HepG2 (cell line): Measurements from ENCODE around the gene PCDHGB6. TPM values are rescaled to one million over a fixed set of nuclear protein-coding genes. Genes with fewer than 3 reads are reported as not detected.

Experiments used
- ATAC-seq: fragments of 200-7000 bp; cut with Tn5 transposase; 3 replicates; pipeline ENCODE4 v1.9.1; 2020; ENCODE audit warnings: mild to moderate bottlenecking, moderate library complexity
- BruUV-seq: library from RNA; stranded (reverse); fragments of 400-500 nt; replicated peaks from 2 replicates; lab custom pipeline; 2021; lab: Mats Ljungman, UMichigan
- CTCF ChIA-PET: fragments of 300-600 bp; formaldehyde crosslinking; extraction: SDS; loops from one replicate; lab custom pipeline; 2021; ENCODE audit warnings: low total read pairs, inconsistent platforms, low intra/inter-chr PET ratio; lab: Yijun Ruan, JAX
- POLR2A ChIA-PET: fragments of 350-600 bp; sonication (Branson Sonifier 250); formaldehyde crosslinking; loops from one replicate; lab custom pipeline; 2020; ENCODE audit warnings: antibody characterized with exemption, inconsistent platforms; lab: Yijun Ruan, JAX
- DNase-seq: peaks from one replicate; pipeline ENCODE4 v3.0.0-alpha.2; 2015; ENCODE audit warnings: low spot score
- FAIRE-seq: peaks from 3 replicates; lab custom pipeline; 2011; peaks lifted over from hg19 to GRCh38; lab: Jason Lieb, UNC
- H2AFZ ChIP-seq: one replicate; pipeline ENCODE4 v1.6.1; 2011; ENCODE audit warnings: low read length, inconsistent platforms
- H3K27ac ChIP-seq: fragments of 300-600 bp; 3 replicates; pipeline ENCODE4 v1.8.0; 2011; ENCODE audit warnings: mixed run types, mild to moderate bottlenecking, mixed read lengths, low read length, inconsistent platforms; ENCODE audit not compliant: insufficient read depth; ENCODE audit errors: extremely low read length
- H3K27me3 ChIP-seq, 2 experiments: fragments of 200-600 bp in 1 of 2; 2 replicates in 1 of 2; 3 replicates in 1 of 2; pipeline versions ENCODE4 v1.6.0 to v1.8.0; 2011; ENCODE audit warnings: low read length in 2 of 2, mild to moderate bottlenecking in 2 of 2, moderate library complexity in 2 of 2, inconsistent platforms in 1 of 2; ENCODE audit not compliant: insufficient read depth in 2 of 2, control insufficient read depth in 1 of 2
- H3K36me3 ChIP-seq, 2 experiments: fragments of 200-600 bp in 1 of 2; replicated peaks in 1 of 2; 2 replicates in 1 of 2; 3 replicates in 1 of 2; pipeline versions ENCODE4 v1.5.1 to v1.8.0; 2011; ENCODE audit warnings: low read length in 2 of 2, inconsistent platforms in 1 of 2; ENCODE audit not compliant: insufficient read depth in 2 of 2, control insufficient read depth in 1 of 2
- H3K4me1 ChIP-seq: 2 replicates; pipeline ENCODE4 v1.5.1; 2012; ENCODE audit warnings: low read length, inconsistent platforms; ENCODE audit not compliant: insufficient read depth
- H3K4me2 ChIP-seq: 2 replicates; pipeline ENCODE4 v1.6.0; 2011; ENCODE audit warnings: low read depth, low read length, inconsistent platforms
- H3K4me3 ChIP-seq, 3 experiments: fragments of 200-600 bp in 1 of 3; sonication (generic), shearing (Covaris generic) in 1 of 3; replicated peaks in 1 of 3; 2 replicates each; pipeline ENCODE4 v1.5.1; 2011 to 2016; ENCODE audit warnings: low read length in 3 of 3, inconsistent platforms in 2 of 3, low read depth in 2 of 3, mild to moderate bottlenecking in 2 of 3, control low read depth in 1 of 3, mixed read lengths in 1 of 3; ENCODE audit not compliant: insufficient read depth in 1 of 3
- H3K79me2 ChIP-seq: one replicate; pipeline ENCODE4 v1.6.1; 2011; ENCODE audit warnings: low read length, inconsistent platforms; ENCODE audit not compliant: insufficient read depth
- H3K9ac ChIP-seq: 2 replicates; pipeline ENCODE4 v1.6.0; 2011; ENCODE audit warnings: mild to moderate bottlenecking, low read depth, low read length, inconsistent platforms; ENCODE audit not compliant: insufficient read depth
- H3K9me3 ChIP-seq: 2 replicates; pipeline ENCODE4 v1.5.1; 2012; ENCODE audit warnings: mild to moderate bottlenecking, low read length
- H4K20me1 ChIP-seq: 2 replicates; pipeline ENCODE4 v1.6.0; 2011; ENCODE audit warnings: inconsistent platforms, mild to moderate bottlenecking, low read length, moderate library complexity; ENCODE audit not compliant: insufficient read depth
- ARNT2 ChIP-seq: sonication (generic); formaldehyde crosslinking; IDR thresholded peaks from 2 replicates; pipeline ENCODE4 v1.8.0; 2022; ENCODE audit warnings: mild to moderate bottlenecking, low read depth, missing genetic modification reagents, moderate library complexity
- DBP ChIP-seq: sonication (generic); formaldehyde crosslinking; IDR thresholded peaks from 2 replicates; pipeline ENCODE4 v1.4.0; 2020; ENCODE audit warnings: missing genetic modification reagents; ENCODE audit errors: not compliant biosample characterization
- DDIT3 ChIP-seq: sonication (generic); formaldehyde crosslinking; IDR thresholded peaks from 2 replicates; pipeline ENCODE4 v1.4.0; 2020; ENCODE audit warnings: mild to moderate bottlenecking, missing genetic modification reagents
- E2F1 ChIP-seq: sonication (generic); formaldehyde crosslinking; IDR thresholded peaks from 2 replicates; pipeline ENCODE4 v1.5.0; 2020; ENCODE audit warnings: missing genetic modification reagents
- GPBP1L1 ChIP-seq: sonication (generic); formaldehyde crosslinking; IDR thresholded peaks from 2 replicates; pipeline ENCODE4 v1.5.0; 2020; ENCODE audit warnings: mild to moderate bottlenecking, missing genetic modification reagents
- KAT7 ChIP-seq: IDR thresholded peaks from 2 replicates; pipeline ENCODE4 v1.6.1; 2018; ENCODE audit warnings: borderline replicate concordance, missing compliant biosample characterization
- NFAT5 ChIP-seq: sonication (generic); formaldehyde crosslinking; IDR thresholded peaks from 2 replicates; pipeline ENCODE4 v1.4.0; 2020; ENCODE audit warnings: missing genetic modification reagents
- NFATC3 ChIP-seq: sonication (generic); formaldehyde crosslinking; IDR thresholded peaks from 2 replicates; pipeline ENCODE4 v1.5.1; 2020; ENCODE audit warnings: mild to moderate bottlenecking, missing genetic modification reagents
- ZFP36L1 ChIP-seq: sonication (generic); formaldehyde crosslinking; IDR thresholded peaks from 2 replicates; pipeline ENCODE4 v1.8.0; 2022; ENCODE audit warnings: mild to moderate bottlenecking, missing genetic modification reagents, moderate library complexity
- ZNF180 ChIP-seq: sonication (generic); formaldehyde crosslinking; IDR thresholded peaks from 2 replicates; pipeline ENCODE4 v1.4.0; 2020; ENCODE audit warnings: low read depth, missing genetic modification reagents, borderline replicate concordance
- ZNF235 ChIP-seq: sonication (generic); formaldehyde crosslinking; IDR thresholded peaks from 2 replicates; pipeline ENCODE4 v1.8.1; 2023; ENCODE audit warnings: mild to moderate bottlenecking, missing genetic modification reagents, borderline replicate concordance
- ZNF251 ChIP-seq: sonication (generic); formaldehyde crosslinking; IDR thresholded peaks from 2 replicates; pipeline ENCODE4 v1.9.0; 2021; ENCODE audit warnings: mild to moderate bottlenecking, missing genetic modification reagents
- ZNF333 ChIP-seq: sonication (generic); formaldehyde crosslinking; IDR thresholded peaks from 2 replicates; pipeline ENCODE4 v1.4.0; 2020; ENCODE audit warnings: mild to moderate bottlenecking, missing genetic modification reagents, borderline replicate concordance
- ZNF713 ChIP-seq: sonication (generic); formaldehyde crosslinking; IDR thresholded peaks from 2 replicates; pipeline ENCODE4 v1.4.0; 2020; ENCODE audit warnings: mild to moderate bottlenecking, missing genetic modification reagents
- ZNF740 ChIP-seq: sonication (generic); formaldehyde crosslinking; IDR thresholded peaks from 2 replicates; pipeline ENCODE4 v1.4.0; 2020; ENCODE audit warnings: missing genetic modification reagents
- WGBS: methylation state at CpG from one replicate; pipeline ENCODE4 v1.1.6; 2017; ENCODE audit warnings: low lambda C conversion rate; 5-methylcytosine and 5-hydroxymethylcytosine counted together
- in situ Hi-C: cut with HindIII; loops from 2 replicates; pipeline ENCODE4 v1.10.0; 2017; ENCODE audit warnings: low pct_unique_long_range_greater_than_20kb; ENCODE audit not compliant: extremely low pct_ligation_motif_present
- intact Hi-C: fragments of 100-400 bp; cut with micrococcal nuclease; formaldehyde crosslinking; loops from one replicate; pipeline ENCODE4 v1.10.0; 2022; ENCODE audit not compliant: unreplicated experiment
- polyA plus RNA-seq, 8 experiments: library from polyadenylated mRNA; depleted of rRNA in 3 of 8; stranded (reverse) in 7 of 8; unstranded in 1 of 8; fragments of >200 nt; fragmentation: Illumina TruSeq in 4 of 8; extraction: Trizol in 4 of 8; gene quantifications; 2 replicates each; pipeline versions ENCODE4 v1.2.1 to v1.2.3, GENCODE V29; 2011 to 2016; ENCODE audit warnings: low read depth in 4 of 8, missing spikeins in 1 of 8, mixed read lengths in 1 of 8; ENCODE audit not compliant: insufficient read depth in 1 of 8
- total RNA-seq, 5 experiments: library from RNA; depleted of rRNA; stranded (reverse); fragments of >200 nt; fragmentation: Illumina TruSeq; extraction: Trizol; gene quantifications; 2 replicates each; pipeline ENCODE4 v1.2.3, GENCODE V29; 2016; ENCODE audit warnings: low read depth in 1 of 5

The PCDHGB6 gene
- total and polyA plus RNA-seq, 2 of the 13 experiments (the other 11 are each of a cell fraction or from before 2014, with no cell fraction given) = 0.01 to 0.20 TPM

- H3K4me3 ChIP-seq = no peak overlapping the region
- 9% methylated on average over 10 of the region's 10 CpGs for WGBS
- H4K20me1 ChIP-seq = no peaks in the 10 kb centered on the region
- H2AFZ ChIP-seq = no peak overlapping the region
- no peaks in the 10 kb centered on the region for H3K9me3 ChIP-seq
- BruUV-seq = no TSS peak
- H3K27ac ChIP-seq = no peak overlapping the region
- no peak for ATAC-seq
- H3K27me3 ChIP-seq = no peaks in the 10 kb centered on the region
- no peaks in the 10 kb centered on the region for H3K79me2 ChIP-seq
- no peak for DNase-seq
- H3K4me2 ChIP-seq = no peak overlapping the region
- intact Hi-C loops (no loop called here), in situ Hi-C loops (no loop called here)
- FAIRE-seq = no peak
- CTCF ChIA-PET = no interaction called here
- H3K4me1 ChIP-seq = no peaks in the 10 kb centered on the region
- H3K36me3 ChIP-seq = no peaks in the 10 kb centered on the region
- TF ChIP-seq ARNT2 (CRISPR knock-in tag) (no peak), ZNF180 (CRISPR knock-in tag) (no peak), DBP (no peak), ZNF235 (CRISPR knock-in tag) (no peak), ZNF740 (no peak), ZNF713 (CRISPR knock-in tag) (no peak), NFATC3 (no peak), DDIT3 (CRISPR knock-in tag) (no peak), NFAT5 (CRISPR knock-in tag) (no peak), ZNF333 (CRISPR knock-in tag) (no peak), ZNF251 (no peak), E2F1 (no peak), KAT7 (CRISPR knock-in tag) (no peak), GPBP1L1 (no peak), ZFP36L1 (no peak)
- TF ChIP-seq, all 625 proteins: peak for 0
- POLR2A ChIA-PET = no interaction called here
- H3K9ac ChIP-seq = no peak overlapping the region
Measured at GRCh38 chr5:141439411-141440141, 31.8 kb downstream of the PCDHGB6 start.
